Loucy (cell line): ENCODE measurements around the gene TOGARAM1.

ENCODE experiments used
- EZH2phosphoT487 ChIP-seq: fragments of 200-600 bp; IDR thresholded peaks from 2 replicates; pipeline ENCODE4 v1.6.1; 2018; ENCODE audit warnings: antibody characterized with exemption, mild to moderate bottlenecking, moderate library complexity, borderline replicate concordance
- TF ChIP-seq, protein P1 (sequence below): fragments of 200-600 bp; sonication (generic); conservative IDR thresholded peaks from 2 replicates; pipeline ENCODE4 v1.5.1; 2014; ENCODE audit warnings: mild to moderate bottlenecking, antibody characterized with exemption, low read length

DNA sequence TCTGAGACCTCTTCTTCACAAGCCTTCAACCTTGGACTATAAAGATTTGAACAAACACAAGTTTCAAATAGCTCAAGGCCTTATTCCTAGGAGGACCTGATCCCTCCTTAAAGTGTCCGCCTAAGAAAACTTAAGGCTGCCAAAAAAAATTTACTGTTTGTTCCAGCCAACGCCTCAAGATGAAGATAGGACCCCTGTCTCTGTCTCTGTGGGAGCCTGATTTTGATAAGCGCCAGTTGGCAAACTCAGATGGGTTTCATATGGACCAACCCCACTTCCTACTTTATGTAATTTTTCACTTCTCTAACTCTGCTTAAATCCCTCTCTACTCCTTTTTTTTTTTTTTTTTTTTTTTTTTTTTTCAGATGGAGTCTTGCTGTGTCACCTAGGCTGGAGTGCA is 161.3 kb downstream of the TOGARAM1 start:
- TF ChIP-seq, protein P1, sequence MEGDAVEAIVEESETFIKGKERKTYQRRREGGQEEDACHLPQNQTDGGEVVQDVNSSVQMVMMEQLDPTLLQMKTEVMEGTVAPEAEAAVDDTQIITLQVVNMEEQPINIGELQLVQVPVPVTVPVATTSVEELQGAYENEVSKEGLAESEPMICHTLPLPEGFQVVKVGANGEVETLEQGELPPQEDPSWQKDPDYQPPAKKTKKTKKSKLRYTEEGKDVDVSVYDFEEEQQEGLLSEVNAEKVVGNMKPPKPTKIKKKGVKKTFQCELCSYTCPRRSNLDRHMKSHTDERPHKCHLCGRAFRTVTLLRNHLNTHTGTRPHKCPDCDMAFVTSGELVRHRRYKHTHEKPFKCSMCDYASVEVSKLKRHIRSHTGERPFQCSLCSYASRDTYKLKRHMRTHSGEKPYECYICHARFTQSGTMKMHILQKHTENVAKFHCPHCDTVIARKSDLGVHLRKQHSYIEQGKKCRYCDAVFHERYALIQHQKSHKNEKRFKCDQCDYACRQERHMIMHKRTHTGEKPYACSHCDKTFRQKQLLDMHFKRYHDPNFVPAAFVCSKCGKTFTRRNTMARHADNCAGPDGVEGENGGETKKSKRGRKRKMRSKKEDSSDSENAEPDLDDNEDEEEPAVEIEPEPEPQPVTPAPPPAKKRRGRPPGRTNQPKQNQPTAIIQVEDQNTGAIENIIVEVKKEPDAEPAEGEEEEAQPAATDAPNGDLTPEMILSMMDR, result no peak
- no peak for TF ChIP-seq EZH2phosphoT487
